CD4-positive, alpha-beta T cell treated with Interleukin-15 for 4 hours (primary cell): Measurements from ENCODE around the gene TEKT2.

ENCODE experiments used
- DNase-seq: peaks from one replicate; pipeline ENCODE4 v3.0.0-alpha.2; 2020; ENCODE audit warnings: low spot score

The TEKT2 gene

GRCh38 chr1:36106269-36106668, 22.4 kb downstream of the TEKT2 start:
- no peak for DNase-seq

DNA sequence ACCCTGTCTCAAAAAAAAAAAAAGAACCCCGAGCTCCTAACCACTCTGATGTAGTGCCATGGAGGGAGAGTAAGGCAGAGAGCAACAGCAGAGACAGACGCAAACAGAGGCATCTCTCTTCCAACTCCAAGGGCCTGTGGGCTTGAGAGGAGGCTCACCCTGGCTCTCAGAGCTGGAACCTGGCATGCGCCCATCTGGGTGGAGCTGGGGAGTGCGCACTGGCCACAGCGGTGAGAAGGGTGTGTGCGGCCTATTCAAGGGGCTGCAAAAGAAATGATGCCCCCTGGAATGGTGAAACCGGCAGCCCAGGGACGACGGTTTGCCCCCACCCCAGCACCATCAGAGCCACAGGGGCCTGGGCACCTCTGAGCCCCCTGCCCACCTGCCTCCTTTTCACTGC, 23.5 kb downstream of the TEKT2 start:
- no peak for DNase-seq

DNA sequence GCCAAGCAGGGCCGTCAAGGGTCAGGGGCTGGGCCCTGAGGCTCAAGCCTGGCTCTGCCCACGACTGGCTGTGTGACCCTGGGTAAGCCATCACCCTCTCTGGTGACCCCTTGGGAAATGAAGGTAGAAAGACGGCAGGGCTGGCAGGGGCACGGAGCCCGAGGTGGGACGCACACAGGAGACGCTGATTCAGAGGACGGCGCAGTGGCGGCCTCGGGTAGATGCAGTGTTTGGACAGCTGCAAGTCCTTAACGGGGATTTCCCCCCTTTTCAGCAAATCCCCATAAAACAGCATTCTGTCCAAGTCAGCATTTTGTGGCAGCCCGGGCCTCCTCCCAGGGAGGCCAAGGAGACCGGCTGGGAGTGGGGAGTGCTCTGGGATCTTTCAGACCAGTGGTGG, 24.4 kb downstream of the TEKT2 start:
- DNase-seq = no peak

GRCh38 chr1:36109041-36109679, 25.3 kb downstream of the TEKT2 start:
- DNase-seq = peak; percentile 24

GRCh38 chr1:36111151-36111550, 27.3 kb downstream of the TEKT2 start:
- DNase-seq = no peak

DNA sequence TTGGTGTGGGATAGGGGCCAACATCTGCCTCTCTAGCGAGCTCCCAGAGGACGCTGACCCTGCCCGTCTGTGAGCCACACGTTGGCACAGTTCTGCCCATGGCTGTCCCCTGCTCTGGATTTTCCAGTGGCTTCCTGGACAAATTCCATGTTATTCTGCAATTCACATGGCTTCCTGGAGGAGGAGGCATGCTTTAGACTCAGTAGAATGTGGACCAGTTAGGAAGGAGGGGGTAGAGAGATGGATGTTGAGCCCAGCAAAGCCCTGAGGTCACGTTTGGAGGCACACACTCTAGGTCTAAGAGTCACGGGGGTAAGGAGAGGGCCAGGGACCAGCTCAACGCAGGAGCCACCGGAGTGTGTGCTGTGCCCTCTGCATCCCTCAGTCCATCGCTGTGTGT, 28.9 kb downstream of the TEKT2 start:
- DNase-seq = no peak

DNA sequence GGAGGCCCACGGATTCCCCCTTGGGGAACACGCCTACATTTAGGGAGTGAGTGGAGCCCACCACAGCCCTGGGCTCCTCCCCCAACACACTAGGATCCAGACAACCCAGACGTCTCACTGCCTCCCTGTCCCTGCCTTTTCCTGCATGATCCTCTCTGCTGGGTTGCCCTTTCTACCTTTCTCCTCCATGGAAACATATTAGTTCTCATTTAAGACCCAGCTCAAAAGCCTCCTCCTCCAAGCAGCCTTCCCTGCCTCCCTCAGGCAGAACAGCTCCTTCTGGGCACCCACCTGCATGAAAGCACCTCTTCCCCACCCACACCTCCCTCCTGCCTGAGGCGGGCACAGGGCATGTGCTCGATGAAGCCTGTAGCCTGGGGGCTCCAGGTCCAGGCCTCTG, 30.5 kb downstream of the TEKT2 start:
- no peak for DNase-seq

GRCh38 chr1:36115200-36115669, 31.3 kb downstream of the TEKT2 start:
- no peak for DNase-seq

- no peak for DNase-seq
Observed at GRCh38 chr1:36115931-36116330, 32.0 kb downstream of the TEKT2 start.

- DNase-seq = no peak
Observed at GRCh38 chr1:36116901-36117300, 33.0 kb downstream of the TEKT2 start.

- DNase-seq = no peak
Observed at GRCh38 chr1:36118447-36119204, 34.7 kb downstream of the TEKT2 start.

DNA sequence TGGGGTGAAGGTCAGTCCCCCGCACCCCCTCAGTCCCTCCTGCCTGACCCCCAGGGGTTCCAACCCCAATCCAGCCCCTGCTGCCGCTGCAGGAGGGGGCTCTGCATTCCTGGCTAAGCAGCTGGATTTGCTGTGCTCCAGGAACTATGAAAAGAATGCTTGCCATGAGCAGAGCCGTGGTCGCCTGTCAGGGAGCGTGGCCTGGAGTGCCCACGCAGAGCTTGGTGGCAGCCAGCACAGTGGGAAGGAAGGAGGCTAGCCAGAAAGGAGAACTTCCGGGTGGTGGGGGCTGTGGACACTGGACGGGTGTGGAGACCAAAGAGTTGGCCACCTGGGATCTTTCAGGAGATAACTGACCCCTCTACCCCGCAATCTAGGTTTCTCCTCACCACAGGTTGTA, 35.6 kb downstream of the TEKT2 start:
- no peak for DNase-seq

DNA sequence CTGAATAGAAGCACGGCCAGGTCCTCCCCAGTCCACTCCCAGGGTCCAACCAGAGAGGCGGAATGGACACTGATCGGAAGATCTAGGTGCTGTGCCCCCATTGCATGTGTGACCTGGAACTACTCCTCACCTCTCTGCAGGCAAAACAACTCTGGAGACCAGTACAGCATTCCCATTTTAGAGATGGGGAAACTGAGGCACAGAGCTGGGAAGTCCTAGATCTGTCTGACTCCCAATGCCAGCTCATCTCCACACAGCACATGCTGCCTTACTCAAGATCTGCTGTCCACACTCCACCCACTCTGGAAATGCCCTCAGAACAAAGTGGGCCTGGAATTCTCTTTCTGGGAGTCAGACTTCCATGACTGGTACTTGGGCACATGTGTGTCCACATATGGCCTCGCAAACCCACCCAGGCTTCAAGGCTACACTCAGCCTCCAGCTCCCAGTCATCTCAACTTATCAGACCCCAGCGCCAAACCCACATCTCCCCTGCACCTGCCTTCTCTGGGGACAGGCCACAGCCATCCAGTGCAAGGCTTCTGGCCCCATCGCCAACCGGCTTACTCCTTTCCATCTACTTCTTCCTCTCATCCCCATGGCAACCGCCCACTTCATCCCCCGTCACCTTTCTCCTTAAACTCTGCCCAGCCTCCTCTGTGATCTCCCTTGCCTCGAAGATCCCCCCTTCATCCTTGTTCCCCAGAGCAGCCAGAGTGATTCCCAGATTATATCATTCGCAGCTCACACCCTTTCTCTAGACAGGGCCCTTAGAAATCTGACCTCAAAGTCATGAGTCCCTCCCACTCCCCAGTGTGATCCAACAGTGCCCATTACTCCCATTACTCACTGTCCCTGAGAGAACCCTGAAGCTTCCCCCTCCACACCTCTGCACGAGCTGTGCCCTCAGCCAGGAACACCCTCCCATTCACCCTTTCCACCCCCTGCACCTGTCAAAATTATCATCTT, 38.5 kb downstream of the TEKT2 start:
- no peak for DNase-seq

DNA sequence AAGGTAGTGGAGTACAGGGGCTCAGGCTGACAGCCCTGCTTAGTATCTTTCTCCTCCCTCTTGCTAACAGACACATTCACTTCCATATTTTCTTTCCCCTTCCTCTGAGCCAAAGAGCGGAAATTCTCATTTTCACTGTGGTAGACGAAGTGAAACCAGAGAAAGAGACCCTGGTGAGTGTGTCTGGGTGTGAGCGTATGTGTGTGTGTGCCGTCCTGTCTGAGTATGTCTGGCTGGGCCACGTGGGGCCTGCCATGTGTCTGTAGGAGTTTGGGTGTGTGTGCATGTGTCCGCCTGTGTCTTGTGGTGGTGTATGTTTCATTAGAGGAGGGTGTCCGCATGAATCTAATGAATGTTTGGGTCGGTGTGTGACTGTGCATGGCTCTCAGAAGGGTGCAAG, 39.5 kb downstream of the TEKT2 start:
- peak; percentile 4 for DNase-seq

DNA sequence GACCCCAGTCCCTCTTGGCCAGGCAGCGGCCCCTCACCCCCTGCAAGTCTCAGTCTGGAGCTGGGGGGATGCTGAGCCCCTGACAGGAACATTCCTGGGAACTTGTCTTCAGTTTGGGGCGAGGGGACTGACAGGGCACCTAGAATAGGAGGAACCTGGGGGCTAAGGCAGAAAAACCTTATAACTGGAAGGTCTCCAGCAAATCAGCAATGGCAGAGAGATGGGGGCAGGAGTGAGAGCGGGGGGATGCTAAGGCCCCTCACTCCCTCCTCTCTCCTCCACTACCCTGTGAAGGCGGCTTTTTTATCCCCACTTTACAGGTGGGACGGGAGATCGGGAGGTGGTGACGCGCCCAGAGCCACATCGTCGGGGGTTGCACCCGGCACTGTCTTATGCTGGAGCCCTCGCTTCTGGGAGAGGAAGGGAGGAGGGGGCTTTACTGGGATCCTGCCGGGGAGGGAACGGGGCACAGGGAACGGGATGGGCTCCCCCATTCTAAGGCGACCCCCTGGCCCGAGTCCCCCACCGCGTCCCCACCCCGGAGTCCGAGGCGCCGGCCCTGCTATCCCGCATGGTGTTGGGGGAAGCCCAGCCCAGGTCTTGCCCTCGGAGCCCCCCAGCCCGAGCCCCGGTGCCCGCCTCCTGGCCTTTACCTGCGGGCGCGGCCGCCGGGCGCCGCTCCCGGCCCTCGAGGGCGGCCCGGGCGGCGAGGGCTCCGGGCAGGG, 40.7 kb downstream of the TEKT2 start:
- no peak for DNase-seq

DNA sequence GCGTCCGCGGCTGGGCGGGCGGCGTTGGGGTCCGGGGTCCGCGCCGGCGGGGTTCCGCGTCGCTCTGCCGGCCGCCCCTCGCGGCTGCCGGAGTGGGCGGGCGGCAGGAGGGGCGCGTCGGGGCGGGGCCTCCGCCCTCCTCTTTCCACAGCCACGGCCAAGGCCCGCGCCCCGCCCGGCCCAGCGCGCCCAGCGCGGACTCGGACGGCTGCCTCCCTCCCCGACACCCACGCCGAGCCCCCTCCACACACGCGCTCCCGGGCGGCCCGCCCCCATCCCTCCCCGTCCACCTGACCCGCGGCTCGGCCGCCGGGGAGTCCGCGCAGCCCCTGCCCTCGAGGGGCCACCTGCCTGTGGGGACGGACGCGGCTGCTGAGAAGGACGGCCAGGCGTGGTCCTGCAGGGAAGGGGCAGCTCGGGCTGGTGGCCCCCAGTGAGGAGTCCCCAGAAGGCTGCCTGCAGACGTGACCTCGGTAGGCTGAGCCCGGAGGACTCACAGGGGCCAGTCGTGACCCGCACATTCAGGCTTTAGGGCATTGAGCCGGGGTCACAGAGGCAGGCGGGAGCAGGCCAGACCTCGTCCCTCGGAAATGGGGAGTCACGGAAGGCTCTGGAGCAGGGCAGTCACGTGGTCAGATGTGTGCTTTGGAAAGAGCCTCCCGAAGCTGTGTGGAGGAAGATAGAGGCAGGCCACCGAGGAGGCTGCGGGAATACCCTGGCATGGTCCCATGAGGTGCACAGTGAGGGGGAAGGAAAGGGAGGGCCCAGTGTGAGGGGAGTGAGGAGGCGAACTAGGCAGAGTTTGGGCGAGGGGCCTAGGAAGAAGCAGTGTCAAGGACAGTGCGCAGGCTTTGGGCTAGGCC, 41.5 kb downstream of the TEKT2 start, which contains the start of gene COL8A2:
Gene COL8A2, minus strand, starts transcription at position 94 of the 863 bp plus-strand sequence. CDS start 24,980 bp downstream, outside the sequence.
- no peak for DNase-seq

DNA sequence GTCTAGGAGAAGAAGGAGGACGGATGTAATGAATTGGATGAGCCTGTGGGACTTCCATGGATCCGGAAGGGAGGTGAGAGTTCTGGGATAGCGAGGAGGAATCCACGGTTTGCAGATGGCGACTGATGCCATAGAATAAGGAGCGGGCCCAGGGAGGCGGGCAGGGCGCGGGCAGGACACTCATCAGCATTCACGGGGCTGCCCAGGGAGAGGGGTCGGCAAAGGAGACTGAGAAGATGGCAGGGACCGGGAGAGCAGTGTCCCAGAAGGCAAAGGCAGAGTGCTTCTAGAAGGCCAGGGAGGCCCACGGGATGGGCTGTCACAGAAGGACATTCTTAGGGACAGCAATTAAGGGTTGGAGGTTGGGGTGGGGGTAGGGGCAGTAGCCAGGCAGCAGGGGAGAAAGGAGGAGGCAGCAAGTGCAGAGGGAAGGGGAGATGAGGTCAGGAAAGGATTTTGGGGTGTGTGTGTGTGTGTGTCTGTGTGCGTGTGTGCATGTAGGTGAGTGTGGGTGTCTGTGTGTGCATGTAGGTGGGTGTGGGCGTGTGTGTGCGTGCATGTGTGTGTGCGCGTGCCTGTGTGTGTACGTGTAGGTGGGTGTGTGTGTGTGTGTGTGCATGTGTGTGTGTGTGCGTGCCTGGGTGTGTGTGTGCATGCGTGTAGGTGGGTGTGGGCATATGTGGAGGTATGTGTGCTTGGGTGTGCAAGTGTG, 42.3 kb downstream of the TEKT2 start:
- DNase-seq = no peak

DNA sequence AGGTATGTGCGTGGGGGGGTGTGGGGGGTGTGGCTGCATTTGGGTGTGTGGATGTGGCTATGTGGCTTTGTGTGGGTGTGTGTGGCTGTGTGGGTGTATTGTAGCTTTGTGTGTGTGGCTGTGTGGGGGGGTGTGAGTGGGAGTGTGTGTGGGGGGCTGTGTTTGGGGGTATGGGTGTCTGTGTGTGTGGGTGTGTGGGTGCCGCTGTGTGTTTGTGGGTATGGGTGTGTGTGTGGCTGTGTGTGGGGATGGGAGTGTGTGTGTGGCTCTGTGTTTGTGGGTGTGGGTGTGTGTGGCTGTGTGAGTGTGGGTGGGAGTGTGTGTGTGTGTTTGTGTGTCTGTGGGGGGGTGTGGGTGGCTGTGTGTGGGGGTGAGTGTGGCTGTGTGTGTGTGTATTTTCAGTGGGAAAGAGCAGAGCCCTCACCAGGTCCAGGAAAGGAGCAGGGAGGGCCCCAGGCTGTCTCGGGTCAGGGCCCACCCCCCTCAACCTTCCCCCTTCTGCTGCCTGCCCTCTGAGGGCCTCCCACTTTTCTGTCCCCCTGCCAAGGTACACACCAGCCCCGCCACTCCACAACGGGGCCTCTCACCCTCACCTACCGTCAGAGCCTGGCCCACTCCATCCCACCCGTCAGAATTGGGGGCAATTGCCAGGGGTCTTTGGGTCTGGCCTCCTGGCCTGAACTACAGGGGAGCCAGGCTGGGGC, 43.1 kb downstream of the TEKT2 start:
- no peak for DNase-seq

GRCh38 chr1:36128126-36128904, 44.4 kb downstream of the TEKT2 start:
- DNase-seq = no peak
